GM23248 (cell line): ENCODE data around the gene IL2RA. TPM values are rescaled to one million over a fixed set of nuclear protein-coding genes. Genes with fewer than 3 reads are reported as not detected.

Source experiments
- DNase-seq: peaks from one replicate; pipeline ENCODE4 v3.0.0-alpha.2; 2015
- H2AFZ ChIP-seq: fragments of 200-600 bp; sonication (generic); 2 replicates; pipeline ENCODE4 v1.6.1; 2016; ENCODE audit warnings: antibody characterized with exemption
- H3F3A ChIP-seq: fragments of 200-600 bp; sonication (generic); 2 replicates; pipeline ENCODE4 v1.6.1; 2016; ENCODE audit warnings: mild to moderate bottlenecking, antibody characterized with exemption, mixed run types; ENCODE audit not compliant: insufficient read depth
- H3K27ac ChIP-seq: fragments of 200-600 bp; sonication (generic); 2 replicates; pipeline ENCODE4 v1.5.1; 2016; ENCODE audit warnings: mild to moderate bottlenecking
- H3K27me3 ChIP-seq: fragments of 200-600 bp; sonication (generic); replicated peaks from 2 replicates; pipeline ENCODE4 v1.6.1; 2016; ENCODE audit warnings: mild to moderate bottlenecking; ENCODE audit not compliant: insufficient read depth
- H3K36me3 ChIP-seq: fragments of 200-600 bp; sonication (generic); 2 replicates; pipeline ENCODE4 v1.6.1; 2016; ENCODE audit warnings: low read depth, mild to moderate bottlenecking
- H3K4me1 ChIP-seq: fragments of 200-600 bp; sonication (generic); 2 replicates; pipeline ENCODE4 v1.6.1; 2016; ENCODE audit warnings: mild to moderate bottlenecking; ENCODE audit not compliant: insufficient read depth
- H3K4me2 ChIP-seq: fragments of 200-600 bp; sonication (generic); one replicate; pipeline ENCODE4 v1.6.1; 2016; ENCODE audit warnings: mild to moderate bottlenecking; ENCODE audit not compliant: unreplicated experiment
- H3K4me3 ChIP-seq: fragments of 200-600 bp; sonication (generic); 2 replicates; pipeline ENCODE4 v1.5.1; 2016; ENCODE audit warnings: mild to moderate bottlenecking
- H3K79me2 ChIP-seq: fragments of 200-600 bp; sonication (generic); 2 replicates; pipeline ENCODE4 v1.6.1; 2016; ENCODE audit warnings: mild to moderate bottlenecking; ENCODE audit not compliant: insufficient read depth
- H3K9ac ChIP-seq: fragments of 200-600 bp; sonication (generic); 2 replicates; pipeline ENCODE4 v1.6.1; 2016; ENCODE audit warnings: mild to moderate bottlenecking
- H3K9me2 ChIP-seq: fragments of 200-600 bp; sonication (generic); 2 replicates; pipeline ENCODE4 v1.6.1; 2016; ENCODE audit warnings: mixed run types, mild to moderate bottlenecking, moderate library complexity; ENCODE audit not compliant: insufficient read depth
- H3K9me3 ChIP-seq: fragments of 200-600 bp; sonication (generic); one replicate; pipeline ENCODE4 v1.6.1; 2017; ENCODE audit warnings: low read depth
- H4K20me1 ChIP-seq: fragments of 200-600 bp; sonication (generic); 2 replicates; pipeline ENCODE4 v1.6.0; 2016; ENCODE audit not compliant: insufficient read depth
- EZH2 ChIP-seq: fragments of 200-600 bp; sonication (generic); IDR thresholded peaks from 2 replicates; pipeline ENCODE4 v1.6.1; 2018; ENCODE audit warnings: antibody characterized with exemption, mild to moderate bottlenecking; ENCODE audit not compliant: insufficient read depth, poor library complexity, severe bottlenecking
- EZH2phosphoT487 ChIP-seq: fragments of 200-600 bp; sonication (generic); IDR thresholded peaks from 2 replicates; pipeline ENCODE4 v1.6.1; 2018; ENCODE audit warnings: antibody characterized with exemption, moderate library complexity, mild to moderate bottlenecking, low read depth; ENCODE audit not compliant: insufficient read depth
- WGBS, 2 experiments: methylation state at CpG; one replicate each; pipeline ENCODE4 v1.1.6; 2015 to 2017; ENCODE audit warnings: low lambda C conversion rate in 2 of 2, low coverage in 1 of 2; ENCODE audit errors: missing lambda C conversion rate in 2 of 2; 5-methylcytosine and 5-hydroxymethylcytosine counted together
- in situ Hi-C: fragments of 300-500 bp; cut with MboI; formaldehyde crosslinking; loops from 2 replicates; pipeline ENCODE4 v1.15.0; 2020
- polyA plus RNA-seq: library from polyadenylated mRNA; unstranded; fragments of >200 nt; fragmentation: Nextera tagmentation; extraction: Ambion mirVana; gene quantifications from 2 replicates; pipeline ENCODE4 v1.2.1, GENCODE V29; 2016
- total RNA-seq: library from RNA; depleted of rRNA; stranded (reverse); fragments of >200 nt; shearing (Covaris generic); gene quantifications from 2 replicates; pipeline ENCODE4 v1.2.3, GENCODE V29; 2014; rRNA removed

Gene IL2RA
- total RNA-seq (not detected in 2 replicates), polyA plus RNA-seq (not detected in 2 replicates)

- Histone ChIP-seq H3K9me3 (no peaks in the 10 kb centered on the region), H3K4me3 (no peak within 1 kb of the TSS), H3F3A (no peaks in the 10 kb centered on the region), H2AFZ (no peak within 1 kb of the TSS), H3K27ac (no peak within 1 kb of the TSS), H3K9me2 (no peaks in the 10 kb centered on the region), H3K27me3 (peaks cover 43% of the 10 kb centered on the region; the same call in 1 of the 2 replicates), H3K36me3 (no peaks in the 10 kb centered on the region), H3K79me2 (no peaks in the 10 kb centered on the region), H3K9ac (no peak within 1 kb of the TSS), H3K4me1 (no peaks in the 10 kb centered on the region), H4K20me1 (no peaks in the 10 kb centered on the region), H3K4me2 (no peak within 1 kb of the TSS)
- in situ Hi-C loops = no loop called here
- no peak for DNase-seq
- WGBS, 2 experiments = 76 to 77% methylated on average over 18 of the region's 18 CpGs
- TF ChIP-seq EZH2 = no peak
- TF ChIP-seq EZH2phosphoT487 = no peak
Observed at GRCh38 chr10:6062101-6062771, at the start of gene IL2RA. Gene IL2RA (minus strand): TSS chr10:6062367. CDS start chr10:6062151, 216 bp downstream.

GRCh38 chr10:6110136-6110535, 48.0 kb upstream of the IL2RA start:
- Histone ChIP-seq H2AFZ (no peak overlapping the region), H4K20me1 (no peaks in the 10 kb centered on the region), H3K9me2 (no peaks in the 10 kb centered on the region), H3K27ac (no peak overlapping the region), H3K4me1 (peaks cover 11% of the 10 kb centered on the region), H3F3A (peaks cover 41% of the 10 kb centered on the region), H3K9ac (no peak overlapping the region), H3K4me2 (no peak overlapping the region), H3K79me2 (0 out of 2 replicates have a peak, but pooled peaks cover 2% of the 10 kb centered on the region), H3K9me3 (no peaks in the 10 kb centered on the region), H3K4me3 (no peak overlapping the region), H3K36me3 (peaks cover 64% of the 10 kb centered on the region), H3K27me3 (no peaks in the 10 kb centered on the region)
- DNase-seq = no peak
- no peak for TF ChIP-seq EZH2
- TF ChIP-seq EZH2phosphoT487 = no peak
- WGBS, 2 experiments = 84% methylated on average over 5 of the region's 5 CpGs
- in situ Hi-C loops = no loop called here

- H3K4me3 ChIP-seq = no peak overlapping the region
- H4K20me1 ChIP-seq = no peaks in the 10 kb centered on the region
- no peak overlapping the region for H3K4me2 ChIP-seq
- no peak overlapping the region for H2AFZ ChIP-seq
- H3F3A ChIP-seq = peaks cover 39% of the 10 kb centered on the region
- H3K27me3 ChIP-seq = no peaks in the 10 kb centered on the region
- WGBS, 2 experiments = 72 to 78% methylated on average over 7 of the region's 7 CpGs
- H3K9ac ChIP-seq = no peak overlapping the region
- H3K27ac ChIP-seq = no peak overlapping the region
- in situ Hi-C loops = loop anchor here (10.0 kb wide), 1 partner anchor 285 kb away; no protein-coding TSS in a partner anchor
- DNase-seq = no peak
- no peaks in the 10 kb centered on the region for H3K9me3 ChIP-seq
- no peak for TF ChIP-seq EZH2phosphoT487
- no peak for TF ChIP-seq EZH2
- no peaks in the 10 kb centered on the region for H3K9me2 ChIP-seq
- H3K4me1 ChIP-seq = peaks cover 4% of the 10 kb centered on the region
- peaks cover 9% of the 10 kb centered on the region; the same call in 1 of the 2 replicates for H3K79me2 ChIP-seq
- peaks cover 64% of the 10 kb centered on the region for H3K36me3 ChIP-seq
Observed at GRCh38 chr10:6109444-6109775, 47.2 kb upstream of the IL2RA start.

GRCh38 chr10:6108631-6109443, 46.7 kb upstream of the IL2RA start:
- peaks cover 15% of the 10 kb centered on the region; the same call in 1 of the 2 replicates for H3K79me2 ChIP-seq
- peaks cover 39% of the 10 kb centered on the region for H3F3A ChIP-seq
- WGBS, 2 experiments = 45 to 46% methylated on average over 12 of the region's 12 CpGs
- no peaks in the 10 kb centered on the region for H3K4me1 ChIP-seq
- no peak overlapping the region for H3K27ac ChIP-seq
- H3K9ac ChIP-seq = no peak overlapping the region
- peaks cover 61% of the 10 kb centered on the region for H3K36me3 ChIP-seq
- H3K27me3 ChIP-seq = no peaks in the 10 kb centered on the region
- no peak for TF ChIP-seq EZH2
- TF ChIP-seq EZH2phosphoT487 = no peak
- no peaks in the 10 kb centered on the region for H3K9me3 ChIP-seq
- no peaks in the 10 kb centered on the region for H3K9me2 ChIP-seq
- peak; percentile 64 for DNase-seq
- no peak overlapping the region for H3K4me3 ChIP-seq
- H3K4me2 ChIP-seq = no peak overlapping the region
- in situ Hi-C loops = loop anchor here (10.0 kb wide), 1 partner anchor 286 kb away; no protein-coding TSS in a partner anchor
- no peak overlapping the region for H2AFZ ChIP-seq
- no peaks in the 10 kb centered on the region; the same call in 1 of the 2 replicates for H4K20me1 ChIP-seq
